ENCODE data around the gene OR5C1. TPM values are rescaled to one million over a fixed set of nuclear protein-coding genes. Genes with fewer than 3 reads are reported as not detected.

Gene OR5C1
- total and polyA plus RNA-seq, 9 of the 15 experiments (the other 6 are each of a cell fraction or from before 2014, with no cell fraction given): not detected

GRCh38 chr9:122819791-122820489 is 31.2 kb downstream of the OR5C1 start (continued):
- TF ChIP-seq ETS1 (conservative IDR thresholded peaks at IDR 0.05; ENCODE audit: control insufficient read depth, low read depth, low read length) (no peak), SIRT6 (IDR thresholded peaks at IDR 0.05; ENCODE audit: low read depth, low read length) (no peak), GTF2E2 (tag; IDR thresholded peaks at IDR 0.05) (no peak), HNRNPLL (IDR thresholded peaks at IDR 0.05; ENCODE audit: low read depth, low read length, poor library complexity, severe bottlenecking) (no peak), TFAM (CRISPR knock-in tag; conservative IDR thresholded peaks at IDR 0.05) (no peak), CBX3 (IDR thresholded peaks at IDR 0.05; ENCODE audit: borderline replicate concordance in 1 of 2, low read length in 2 of 2) (no peak), PHB2 (IDR thresholded peaks at IDR 0.05; ENCODE audit: low read depth) (no peak), HNRNPH1 (optimal IDR thresholded peaks at IDR 0.05; ENCODE audit: low read depth, low read length) (no peak), HSF4 (CRISPR knock-in tag; IDR thresholded peaks at IDR 0.05; ENCODE audit: borderline replicate concordance) (no peak), TAL1 (IDR thresholded peaks at IDR 0.05) (no peak)

GRCh38 chr9:122820490-122820845 is 31.7 kb downstream of the OR5C1 start:
- no peak for FAIRE-seq
- no peak for DNase-seq (ENCODE audit: extremely low read depth in 1 of 4, low spot score in 3 of 4)
- peaks cover 7 to 9% of the 10 kb centered on the region in 2 experiments; a peak in 4 of 5 replicates for H3K4me1 ChIP-seq (replicated peaks in 1 of 2; ENCODE audit: control insufficient read depth in 2 of 2, insufficient read depth in 2 of 2, low read length in 2 of 2)
- ChIA-PET POLR2A (no interaction called here), CTCF (ENCODE audit: low intra/inter-chr PET ratio) (no interaction called here)
- BruUV-seq (replicated peaks): no TSS peak
- H3K9ac ChIP-seq (ENCODE audit: insufficient read depth in 1 of 2, low read depth in 2 of 2, low read length in 2 of 2): no peak overlapping the region
- intact Hi-C loops (cut with micrococcal nuclease) (no loop called here), in situ Hi-C loops (cut with MboI) (loop anchor here (10.0 kb wide), 1 partner anchor 524 kb away; no protein-coding TSS in a partner anchor)
- 80% methylated on average over 11 of the region's 11 CpGs for WGBS (ENCODE audit: insufficient coverage, low coverage, missing lambda C conversion rate)
- no peak overlapping the region for H3K4me3 ChIP-seq
- no peak overlapping the region for H3K4me2 ChIP-seq (ENCODE audit: insufficient read depth, low read length)
- H2AFZ ChIP-seq (ENCODE audit: low read depth, low read length): no peak overlapping the region
- H3K9me3 ChIP-seq (replicated peaks; ENCODE audit: control insufficient read depth, insufficient read depth, low read depth, low read length): no peaks in the 10 kb centered on the region
- H3K27me3 ChIP-seq (ENCODE audit: control insufficient read depth in 2 of 2, insufficient read depth in 2 of 2, low read length in 2 of 2): no peaks in the 10 kb centered on the region
- H3K9me1 ChIP-seq (ENCODE audit: control insufficient read depth, insufficient read depth, low read length): no peaks in the 10 kb centered on the region
- 0 out of 2 replicates have a peak, but pooled peaks cover 5% of the 10 kb centered on the region for H4K20me1 ChIP-seq (replicated peaks; ENCODE audit: control insufficient read depth, insufficient read depth, low read length)
- no peak for TF ChIP-seq CBX1 (IDR thresholded peaks at IDR 0.05; ENCODE audit: low read depth)
- no peak for TF ChIP-seq ZNF282 (CRISPR knock-in tag; IDR thresholded peaks at IDR 0.05)
- TF ChIP-seq ZNF277 (CRISPR knock-in tag; IDR thresholded peaks at IDR 0.05; ENCODE audit: borderline replicate concordance): no peak
- no peak for TF ChIP-seq HINFP (tag; conservative IDR thresholded peaks at IDR 0.05; ENCODE audit: low read depth)
- TF ChIP-seq LEF1 (IDR thresholded peaks at IDR 0.05): no peak
- no peak for TF ChIP-seq RBM14 (IDR thresholded peaks at IDR 0.05; ENCODE audit: borderline replicate concordance, insufficient read depth, low read depth, low read length)
- TF ChIP-seq NCOA2 (IDR thresholded peaks at IDR 0.05; ENCODE audit: partially characterized antibody in 2 of 2): no peak
- peaks cover 13% of the 10 kb centered on the region; the same call in 1 of the 3 replicates for H3K79me2 ChIP-seq (ENCODE audit: control insufficient read depth, insufficient read depth, low read length)
- no peak for ATAC-seq
- no peak overlapping the region for H3K27ac ChIP-seq (ENCODE audit: extremely low read depth, low read depth, low read length)
- peaks cover 68% of the 10 kb centered on the region for H3K36me3 ChIP-seq (ENCODE audit: control insufficient read depth, insufficient read depth, low read length)

Measured in K562 (cell line).